HepG2 (cell line): ENCODE results near the gene THRA. TPM values are rescaled to one million over a fixed set of nuclear protein-coding genes. Genes with fewer than 3 reads are reported as not detected.

Experiments
- CBX2 ChIP-seq, 2 experiments: fragments of 200-600 bp in 1 of 2; sonication (generic); formaldehyde crosslinking in 1 of 2; IDR thresholded peaks; 2 replicates each; pipeline versions ENCODE4 v1.7.0 to v1.8.1; 2018 to 2022; ENCODE audit warnings: low read depth in 2 of 2, low read length in 1 of 2, mild to moderate bottlenecking in 1 of 2, missing genetic modification reagents in 1 of 2
- CREBL2 ChIP-seq: sonication (generic); formaldehyde crosslinking; IDR thresholded peaks from 2 replicates; pipeline ENCODE4 v1.8.1; 2023; ENCODE audit warnings: missing genetic modification reagents, mild to moderate bottlenecking, borderline replicate concordance
- EHMT2 ChIP-seq: fragments of 200-600 bp; sonication (generic); IDR thresholded peaks from 2 replicates; pipeline ENCODE4 v1.7.0; 2017; ENCODE audit warnings: antibody characterized with exemption, low read depth, low read length, borderline replicate concordance
- KLF13 ChIP-seq: sonication (generic); formaldehyde crosslinking; IDR thresholded peaks from 2 replicates; pipeline ENCODE4 v1.4.0; 2020; ENCODE audit warnings: mild to moderate bottlenecking, missing genetic modification reagents
- MEF2D ChIP-seq: sonication (generic); formaldehyde crosslinking; IDR thresholded peaks from 2 replicates; pipeline ENCODE4 v1.5.1; 2020; ENCODE audit warnings: mild to moderate bottlenecking, missing genetic modification reagents
- NCOA1 ChIP-seq: sonication (generic); formaldehyde crosslinking; IDR thresholded peaks from 2 replicates; pipeline ENCODE4 v1.9.0; 2021; ENCODE audit warnings: missing genetic modification reagents
- ONECUT2 ChIP-seq: sonication (generic); formaldehyde crosslinking; IDR thresholded peaks from 2 replicates; pipeline ENCODE4 v1.4.0; 2020; ENCODE audit warnings: missing genetic modification reagents
- REXO4 ChIP-seq: sonication (generic); formaldehyde crosslinking; IDR thresholded peaks from 2 replicates; pipeline ENCODE4 v1.8.0; 2022; ENCODE audit warnings: missing genetic modification reagents, mild to moderate bottlenecking, borderline replicate concordance
- SIN3A ChIP-seq: IDR thresholded peaks from 2 replicates; pipeline ENCODE4 v1.6.1; 2011; ENCODE audit warnings: low read depth, mild to moderate bottlenecking, control low read depth, low read length, borderline replicate concordance
- SMARCC2 ChIP-seq: fragments of 450-650 bp; IDR thresholded peaks from 2 replicates; pipeline ENCODE4 v1.6.1; 2017; ENCODE audit warnings: antibody characterized with exemption, mild to moderate bottlenecking
- TBP ChIP-seq: sonication (generic); formaldehyde crosslinking; IDR thresholded peaks from 2 replicates; pipeline ENCODE4 v1.5.0; 2020; ENCODE audit warnings: missing genetic modification reagents
- ZKSCAN1 ChIP-seq: fragments of 150-350 bp; IDR thresholded peaks from 2 replicates; pipeline ENCODE4 v1.6.1; 2014; ENCODE audit warnings: low read length
- ZMYM4 ChIP-seq: sonication (generic); formaldehyde crosslinking; IDR thresholded peaks from 2 replicates; pipeline ENCODE4 v1.8.1; 2023; ENCODE audit warnings: mild to moderate bottlenecking, missing genetic modification reagents
- ZNF142 ChIP-seq: sonication (generic); formaldehyde crosslinking; IDR thresholded peaks from 2 replicates; pipeline ENCODE4 v1.4.0; 2020; ENCODE audit warnings: missing genetic modification reagents
- ZNF24 ChIP-seq: fragments of 450-650 bp; IDR thresholded peaks from 2 replicates; pipeline ENCODE4 v1.6.1; 2017; ENCODE audit warnings: antibody characterized with exemption, mild to moderate bottlenecking
- ZNF251 ChIP-seq: sonication (generic); formaldehyde crosslinking; IDR thresholded peaks from 2 replicates; pipeline ENCODE4 v1.9.0; 2021; ENCODE audit warnings: mild to moderate bottlenecking, missing genetic modification reagents
- ZNF329 ChIP-seq: sonication (generic); formaldehyde crosslinking; IDR thresholded peaks from 2 replicates; pipeline ENCODE4 v1.9.0; 2021; ENCODE audit warnings: low read depth, mild to moderate bottlenecking, missing genetic modification reagents
- ZNF564 ChIP-seq: sonication (generic); formaldehyde crosslinking; IDR thresholded peaks from 2 replicates; pipeline ENCODE4 v1.8.1; 2023; ENCODE audit warnings: mild to moderate bottlenecking, missing genetic modification reagents
- ZNF589 ChIP-seq: sonication (generic); formaldehyde crosslinking; conservative IDR thresholded peaks from 2 replicates; pipeline ENCODE4 v1.8.0; 2022; ENCODE audit warnings: mild to moderate bottlenecking, moderate library complexity, missing genetic modification reagents
- ZNF780A ChIP-seq: sonication (generic); formaldehyde crosslinking; IDR thresholded peaks from 2 replicates; pipeline ENCODE4 v1.8.0; 2022; ENCODE audit warnings: mild to moderate bottlenecking, missing genetic modification reagents, moderate library complexity
- ZNF792 ChIP-seq: IDR thresholded peaks from 2 replicates; pipeline ENCODE4 v1.6.1; 2016
- ZNF83 ChIP-seq: sonication (generic); formaldehyde crosslinking; IDR thresholded peaks from 2 replicates; pipeline ENCODE4 v1.4.0; 2020; ENCODE audit warnings: missing genetic modification reagents, mild to moderate bottlenecking, borderline replicate concordance
- ZNF891 ChIP-seq: sonication (generic); formaldehyde crosslinking; IDR thresholded peaks from 2 replicates; pipeline ENCODE4 v1.5.0; 2020; ENCODE audit warnings: mild to moderate bottlenecking, missing genetic modification reagents
- polyA plus RNA-seq, 8 experiments: library from polyadenylated mRNA; depleted of rRNA in 3 of 8; stranded (reverse) in 7 of 8; unstranded in 1 of 8; fragments of >200 nt; fragmentation: Illumina TruSeq in 4 of 8; extraction: Trizol in 4 of 8; gene quantifications; 2 replicates each; pipeline versions ENCODE4 v1.2.1 to v1.2.3, GENCODE V29; 2011 to 2016; ENCODE audit warnings: low read depth in 4 of 8, missing spikeins in 1 of 8, mixed read lengths in 1 of 8; ENCODE audit not compliant: insufficient read depth in 1 of 8
- total RNA-seq, 5 experiments: library from RNA; depleted of rRNA; stranded (reverse); fragments of >200 nt; fragmentation: Illumina TruSeq; extraction: Trizol; gene quantifications; 2 replicates each; pipeline ENCODE4 v1.2.3, GENCODE V29; 2016; ENCODE audit warnings: low read depth in 1 of 5
- TF ChIP-seq, protein P1 (sequence below): sonication (generic); formaldehyde crosslinking; IDR thresholded peaks from 2 replicates; pipeline ENCODE4 v1.5.0; 2020; ENCODE audit warnings: missing genetic modification reagents

THRA gene
- total and polyA plus RNA-seq, 2 of the 13 experiments (the other 11 are each of a cell fraction or from before 2014, with no cell fraction given): 8.0 to 9.9 TPM

DNA sequence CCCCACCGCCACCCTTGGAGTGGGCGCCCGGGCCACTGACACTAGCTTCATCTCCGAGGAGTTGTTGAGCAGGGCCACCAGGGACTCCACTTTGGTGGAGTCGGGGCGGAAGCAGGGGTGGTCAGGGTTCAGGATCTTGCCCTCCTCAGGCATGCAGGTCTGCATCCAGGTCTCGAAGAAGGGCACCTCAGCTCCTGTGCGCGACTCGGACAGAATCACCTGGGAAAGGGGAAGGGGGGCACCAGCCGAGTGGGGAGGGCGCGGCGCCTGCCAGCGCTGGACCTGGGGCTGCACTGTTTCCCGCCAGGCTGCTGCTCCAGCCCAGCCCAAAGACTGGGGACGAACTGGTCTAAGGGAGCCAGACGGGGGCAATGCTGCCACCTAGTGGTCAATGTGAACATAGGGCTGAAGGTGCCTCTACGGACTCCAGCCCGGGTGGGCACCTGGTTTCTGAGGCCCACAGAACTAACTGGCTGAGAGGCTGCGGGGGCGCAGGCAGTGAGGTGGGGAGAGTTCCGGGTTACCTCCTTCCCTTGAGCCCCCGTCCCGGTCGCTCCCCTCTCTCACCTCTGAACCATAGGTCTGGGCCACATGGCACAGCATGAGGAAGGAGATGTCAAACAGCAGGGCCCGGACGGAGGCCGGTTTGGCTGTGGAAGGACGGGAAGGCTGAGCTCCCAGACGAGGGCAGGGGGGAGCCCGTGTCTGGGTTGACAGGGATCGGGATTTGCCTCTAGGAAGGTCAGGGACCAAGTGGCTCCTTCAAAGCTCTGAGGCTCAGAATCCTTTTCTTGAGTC lies 35.8 kb upstream of the THRA start (continued):
- no peak for TF ChIP-seq ZNF83 (CRISPR knock-in tag)
- TF ChIP-seq ZMYM4: no peak
- no peak for TF ChIP-seq ZNF251 (CRISPR knock-in tag)
- no peak for TF ChIP-seq ZNF792
- TF ChIP-seq KLF13 (CRISPR knock-in tag): no peak
- TF ChIP-seq CBX2 (IDR thresholded peaks at IDR 0.05; ENCODE audit: low read depth, low read length): no peak
- TF ChIP-seq CBX2 (CRISPR knock-in tag; IDR thresholded peaks at IDR 0.05; ENCODE audit: low read depth): no peak
- TF ChIP-seq ZKSCAN1: no peak
- no peak for TF ChIP-seq SIN3A
- no peak for TF ChIP-seq ZNF564
- TF ChIP-seq ZNF891: 0 out of 2 replicates have a peak, but pooled peaks have one; percentile 53
- TF ChIP-seq CREBL2: no peak
- no peak for TF ChIP-seq ZNF589 (CRISPR knock-in tag)
- TF ChIP-seq EHMT2: no peak
- no peak for TF ChIP-seq ZNF780A (CRISPR knock-in tag)
- no peak for TF ChIP-seq ZNF142 (CRISPR knock-in tag)
- no peak for TF ChIP-seq ONECUT2 (CRISPR knock-in tag)
- TF ChIP-seq ZNF24: no peak
- TF ChIP-seq, protein P1, sequence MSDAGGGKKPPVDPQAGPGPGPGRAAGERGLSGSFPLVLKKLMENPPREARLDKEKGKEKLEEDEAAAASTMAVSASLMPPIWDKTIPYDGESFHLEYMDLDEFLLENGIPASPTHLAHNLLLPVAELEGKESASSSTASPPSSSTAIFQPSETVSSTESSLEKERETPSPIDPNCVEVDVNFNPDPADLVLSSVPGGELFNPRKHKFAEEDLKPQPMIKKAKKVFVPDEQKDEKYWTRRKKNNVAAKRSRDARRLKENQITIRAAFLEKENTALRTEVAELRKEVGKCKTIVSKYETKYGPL (CRISPR knock-in tag): no peak
- no peak for TF ChIP-seq REXO4 (CRISPR knock-in tag)
- TF ChIP-seq NCOA1: no peak
- TF ChIP-seq TBP: no peak
- no peak for TF ChIP-seq ZNF329 (CRISPR knock-in tag)
- TF ChIP-seq MEF2D (CRISPR knock-in tag): no peak
- no peak for TF ChIP-seq SMARCC2
